Body of pancreas (tissue), 4 donors: ENCODE data around the gene CCNYL1.

ENCODE experiments used
- CTCF ChIP-seq, 7 experiments: fragments of 450-650 bp in 4 of 7; fragments of 200-600 bp in 3 of 7; sonication (generic) in 3 of 7; IDR thresholded peaks; one replicate each; pipeline ENCODE4 v1.5.1; 2016 to 2019; ENCODE audit warnings: antibody characterized with exemption in 7 of 7
- POLR2A ChIP-seq, 3 donors: fragments of 450-650 bp; IDR thresholded peaks; one replicate each; pipeline ENCODE4 v1.6.1; 2016; ENCODE audit warnings: antibody characterized with exemption in 3 of 3, mild to moderate bottlenecking in 2 of 3

DNA sequence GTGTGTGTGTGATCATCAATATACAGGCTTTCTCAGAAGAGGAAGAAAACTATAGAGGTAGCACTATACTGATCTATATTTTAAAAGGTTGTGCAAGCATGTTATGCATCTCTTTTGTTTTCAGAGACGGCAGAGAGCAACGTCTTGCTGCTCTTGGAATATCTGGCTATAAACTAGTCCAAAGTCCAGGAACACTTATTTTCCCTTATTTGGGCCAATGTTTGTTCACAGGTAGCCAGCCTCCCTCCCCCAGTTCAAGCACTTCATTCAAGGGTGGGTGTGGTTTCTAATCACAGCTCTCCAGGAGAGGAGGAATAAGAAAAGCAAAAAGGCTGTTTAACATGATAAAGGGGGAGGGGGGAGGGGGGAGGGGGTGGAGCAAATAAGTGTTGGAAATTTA, 54.1 kb downstream of the CCNYL1 start:
- TF ChIP-seq POLR2A (IDR thresholded peaks at IDR 0.05): no peak
- TF ChIP-seq CTCF (IDR thresholded peaks at IDR 0.05): no peak
